GM21423 (cell line): ENCODE measurements around the gene NPAS3.

ENCODE experiments used
- ATAC-seq: cut with Tn5 transposase; IDR thresholded peaks from one replicate; pipeline ENCODE4 v1.9.1; 2021; ENCODE audit warnings: mild to moderate bottlenecking, moderate library complexity; ENCODE audit not compliant: unreplicated experiment

Gene NPAS3

GRCh38 chr14:33539918-33540357, 601.3 kb downstream of the NPAS3 start:
- no peak for ATAC-seq

DNA sequence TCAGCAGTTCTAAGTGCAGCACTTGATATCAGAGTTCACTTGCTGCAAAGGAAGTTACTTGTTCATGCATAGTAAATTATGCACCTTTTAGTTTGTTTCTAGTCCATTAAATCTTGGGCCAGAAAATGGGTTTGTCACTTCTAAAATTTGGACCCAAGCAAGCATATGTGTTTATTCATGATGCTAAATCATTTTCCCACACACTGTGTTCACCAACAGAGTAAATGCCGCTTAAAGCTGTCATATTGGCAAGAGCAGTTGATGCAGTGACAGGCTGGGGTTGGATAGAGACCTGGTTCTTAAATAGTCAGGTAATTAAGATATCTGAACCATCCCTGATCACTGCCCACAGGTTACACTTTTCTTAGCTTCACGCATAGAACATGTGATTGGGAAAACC, 602.5 kb downstream of the NPAS3 start:
- no peak for ATAC-seq

GRCh38 chr14:33542338-33543287, 603.9 kb downstream of the NPAS3 start:
- no peak for ATAC-seq

DNA sequence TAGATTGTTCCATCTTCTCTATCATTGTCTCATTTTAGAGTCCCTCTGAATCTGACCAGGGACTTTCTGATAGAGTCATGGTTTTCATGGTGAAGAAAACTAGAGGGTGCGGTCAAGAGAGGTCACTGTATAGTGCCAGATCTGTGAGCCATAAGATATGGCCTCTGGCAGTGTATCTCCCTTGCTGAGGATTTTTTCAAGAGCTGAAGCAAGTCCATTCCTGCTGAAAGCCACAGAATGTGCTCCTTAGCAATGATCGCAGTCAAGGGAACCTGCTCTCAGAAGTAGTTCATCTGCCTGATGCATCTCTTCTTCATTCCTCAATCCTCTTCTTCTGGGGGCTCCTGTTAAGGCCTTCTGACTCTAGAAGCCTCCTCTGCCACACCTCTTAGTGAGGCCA, 607.0 kb downstream of the NPAS3 start:
- no peak for ATAC-seq

- no peak for ATAC-seq
These were observed 609.9 kb downstream of the NPAS3 start for GRCh38 chr14:33548606-33549005.

DNA sequence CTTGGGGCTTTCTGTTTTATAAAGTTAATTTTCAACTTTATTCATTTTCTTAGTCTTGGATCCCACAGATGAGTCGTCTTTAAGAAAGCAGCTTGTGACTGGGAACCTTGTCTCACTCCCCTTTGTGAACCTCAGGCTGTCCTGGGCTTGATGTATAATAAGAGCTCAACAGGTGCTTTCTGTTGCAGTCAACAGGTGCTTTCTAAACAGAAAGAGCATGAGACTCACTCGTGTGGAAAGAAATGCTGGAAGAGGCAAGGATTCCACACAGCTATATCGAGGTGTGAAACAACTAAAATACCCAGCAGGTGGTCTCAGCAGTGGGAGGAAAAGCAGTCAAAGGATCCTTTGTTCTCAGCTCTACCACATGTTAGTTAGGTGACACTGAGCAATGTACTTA, 613.3 kb downstream of the NPAS3 start:
- ATAC-seq, result no peak

DNA sequence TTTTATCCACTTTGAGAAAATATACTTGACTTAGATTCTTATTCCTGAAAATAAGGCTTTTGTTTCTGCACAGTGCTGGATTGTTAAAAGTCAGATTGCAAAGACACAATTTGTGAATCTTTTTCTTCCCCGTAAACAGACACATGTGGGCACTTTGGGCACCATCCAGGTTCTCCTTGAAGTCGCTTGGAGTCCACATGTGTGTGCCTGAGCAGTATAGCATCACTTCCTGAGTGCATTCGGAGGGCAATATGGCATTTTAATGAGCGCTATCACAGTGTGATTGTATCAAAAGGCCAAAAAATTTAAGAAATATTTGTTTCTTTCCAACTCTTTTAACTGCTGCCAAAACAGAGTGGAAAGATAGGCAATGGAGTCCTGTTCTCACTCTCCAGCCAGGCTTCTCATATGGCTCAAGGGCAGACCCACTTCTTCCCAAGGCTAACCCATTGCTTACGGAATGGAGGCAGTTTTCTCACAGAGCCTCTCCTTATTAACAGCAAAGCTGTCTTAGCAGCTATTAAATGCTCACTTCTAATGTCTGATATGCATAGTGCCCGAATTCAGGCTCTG, 615.1 kb downstream of the NPAS3 start:
- ATAC-seq, result no peak

- ATAC-seq, result no peak
These were observed 616.3 kb downstream of the NPAS3 start for GRCh38 chr14:33554988-33555387.

GRCh38 chr14:33555710-33556350, 617.2 kb downstream of the NPAS3 start:
- ATAC-seq, result no peak

DNA sequence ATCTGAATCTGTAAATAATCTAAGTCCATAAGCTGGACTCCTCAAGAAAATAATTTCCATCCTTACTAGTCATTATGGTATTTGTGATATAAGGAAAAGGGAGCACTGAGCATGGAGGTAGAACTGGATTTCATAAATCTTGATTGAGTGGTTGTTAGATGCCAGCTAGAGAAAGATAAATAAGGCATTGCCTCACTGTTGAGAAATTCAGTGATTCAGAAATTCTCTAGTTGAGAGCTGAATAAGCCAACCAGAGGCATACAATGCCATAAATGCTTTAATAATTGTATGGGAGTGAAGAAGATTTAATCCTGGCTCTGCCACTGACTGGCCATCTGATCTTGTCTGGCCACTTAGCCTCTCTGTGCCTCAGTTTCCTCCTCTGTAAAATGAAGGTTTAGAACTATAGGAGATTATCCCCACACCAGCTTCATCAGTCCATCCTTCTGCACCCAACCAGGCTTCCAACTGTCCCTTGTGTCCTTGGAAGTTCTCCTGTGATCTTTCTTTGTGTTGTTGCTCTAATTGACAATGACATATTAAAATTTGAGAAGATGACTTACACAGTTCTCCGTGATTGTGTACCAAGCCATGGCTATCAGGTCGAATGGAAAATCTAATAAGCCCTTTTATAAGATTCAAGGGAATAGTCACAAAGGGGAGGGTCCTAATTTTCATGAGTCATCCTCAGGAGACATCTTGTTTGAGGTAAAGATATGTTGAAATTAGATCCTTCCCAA, 617.9 kb downstream of the NPAS3 start:
- no peak for ATAC-seq

DNA sequence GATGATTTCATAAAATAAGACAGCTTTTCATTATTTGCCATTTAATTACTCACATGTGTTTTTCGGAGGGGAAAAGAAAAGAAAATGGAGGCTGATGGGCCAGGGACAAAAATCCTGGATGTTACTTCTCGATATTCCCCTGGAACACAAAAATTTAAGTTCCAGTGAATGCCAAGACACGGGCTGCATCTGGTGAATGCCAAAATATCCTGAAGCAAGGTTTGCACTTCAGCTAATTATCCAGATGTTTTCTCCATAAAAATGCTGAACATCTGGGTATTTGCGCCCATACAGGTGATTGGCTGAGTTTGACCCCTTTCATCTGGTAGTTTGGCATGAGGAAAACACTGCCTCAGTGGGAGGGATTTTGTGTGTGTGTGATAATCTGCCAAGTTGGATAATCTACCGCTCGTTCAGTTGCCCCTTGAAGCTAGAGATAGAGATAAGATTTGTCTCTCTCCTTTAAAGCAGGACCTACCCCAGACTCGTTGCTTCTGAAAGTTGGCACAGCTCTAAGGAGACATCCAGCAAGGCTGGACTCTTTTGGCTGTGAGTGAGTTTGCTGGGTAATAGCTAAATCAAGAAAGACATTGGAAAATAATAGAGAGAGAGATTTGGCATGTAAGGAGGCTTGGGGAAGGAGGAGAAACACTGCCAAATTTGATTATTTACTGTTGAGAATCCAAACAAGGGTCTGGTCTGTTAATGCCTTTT, 622.2 kb downstream of the NPAS3 start:
- no peak for ATAC-seq

GRCh38 chr14:33561488-33562175, 623.0 kb downstream of the NPAS3 start:
- ATAC-seq, result no peak

DNA sequence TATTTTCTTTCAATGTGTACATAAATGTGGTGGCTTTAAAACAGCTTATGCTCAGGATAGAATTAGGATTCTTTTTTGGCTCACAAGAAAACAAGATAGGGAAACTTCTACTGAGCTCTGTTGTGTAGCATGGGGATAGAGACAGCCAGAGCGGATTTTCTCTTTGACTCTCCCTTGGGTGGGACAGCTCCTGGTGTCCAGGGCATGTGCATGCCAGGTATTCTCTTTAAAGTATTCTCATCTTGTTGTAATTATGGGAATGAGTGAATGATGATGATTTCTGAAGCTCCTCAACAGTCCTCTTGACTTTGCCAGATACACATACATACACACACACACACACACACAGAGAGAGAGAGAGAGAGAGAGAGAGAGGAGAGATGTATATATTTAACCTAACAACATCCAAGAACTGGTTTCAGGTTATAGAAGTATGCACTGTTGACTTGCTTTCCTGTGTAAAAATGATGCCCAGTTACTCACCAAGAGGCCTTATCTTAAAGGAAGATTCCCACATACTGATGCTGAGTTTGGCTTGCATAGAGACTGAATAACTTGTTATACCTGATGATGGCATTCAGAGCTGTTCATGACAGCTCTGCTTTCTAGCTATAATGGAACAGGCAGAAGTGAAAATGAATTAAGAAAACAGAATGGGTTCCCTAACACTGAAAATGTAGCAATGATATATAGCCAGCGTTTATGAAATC, 624.7 kb downstream of the NPAS3 start:
- ATAC-seq, result no peak

DNA sequence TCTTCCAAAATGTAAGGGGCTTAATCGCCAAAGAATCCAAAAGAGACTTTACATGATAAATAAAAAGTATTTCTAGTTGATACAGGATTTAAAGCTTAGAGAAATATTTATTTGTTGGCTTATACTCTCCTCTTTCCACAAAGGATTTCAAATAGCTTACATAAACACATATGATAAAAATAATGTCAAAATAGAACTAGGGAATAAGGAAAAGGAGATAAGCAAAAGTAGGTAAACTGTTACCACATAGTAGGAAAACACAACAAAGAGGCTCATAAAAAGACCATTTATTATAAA, 625.2 kb downstream of the NPAS3 start:
- no peak for ATAC-seq

DNA sequence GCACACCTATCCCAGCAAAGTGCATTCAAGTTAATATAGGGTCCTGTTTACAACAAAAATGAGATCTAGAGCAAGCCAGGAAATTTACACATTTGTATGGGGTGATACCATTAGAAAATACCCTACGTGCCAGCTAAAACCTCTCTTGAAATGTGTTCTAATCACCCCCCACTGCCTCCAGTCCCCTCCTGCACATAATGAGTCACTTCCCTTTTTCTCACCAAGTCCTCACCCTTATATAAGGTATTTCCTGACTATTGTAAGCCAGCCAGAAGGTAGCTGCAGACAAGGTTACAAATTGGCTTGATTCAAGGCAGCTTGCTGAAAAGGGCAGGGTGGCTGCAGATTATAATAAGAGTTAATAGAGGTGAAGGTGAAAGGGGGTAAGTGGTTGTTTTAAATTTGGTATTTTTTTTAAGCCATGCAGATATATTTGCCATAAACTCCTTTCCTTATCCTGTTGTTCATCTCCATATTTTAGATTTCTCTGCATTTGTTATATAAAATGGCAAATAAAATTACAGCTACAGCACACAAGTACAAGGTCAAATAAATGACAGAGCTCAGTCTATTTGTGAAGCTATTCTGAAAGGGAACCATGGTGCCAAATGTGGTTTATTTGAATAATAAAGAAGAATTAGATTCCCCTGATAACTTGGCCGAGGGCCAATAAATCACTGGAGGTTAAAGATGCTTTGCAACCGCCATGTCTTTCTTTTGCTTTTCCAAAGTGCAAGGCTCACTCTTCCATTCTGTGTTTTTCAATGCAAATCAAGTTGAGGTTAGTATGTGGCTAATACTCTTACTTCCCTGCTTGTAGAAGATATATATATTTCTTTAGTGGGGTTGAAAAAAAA, 626.3 kb downstream of the NPAS3 start:
- peak; percentile 87 for ATAC-seq

DNA sequence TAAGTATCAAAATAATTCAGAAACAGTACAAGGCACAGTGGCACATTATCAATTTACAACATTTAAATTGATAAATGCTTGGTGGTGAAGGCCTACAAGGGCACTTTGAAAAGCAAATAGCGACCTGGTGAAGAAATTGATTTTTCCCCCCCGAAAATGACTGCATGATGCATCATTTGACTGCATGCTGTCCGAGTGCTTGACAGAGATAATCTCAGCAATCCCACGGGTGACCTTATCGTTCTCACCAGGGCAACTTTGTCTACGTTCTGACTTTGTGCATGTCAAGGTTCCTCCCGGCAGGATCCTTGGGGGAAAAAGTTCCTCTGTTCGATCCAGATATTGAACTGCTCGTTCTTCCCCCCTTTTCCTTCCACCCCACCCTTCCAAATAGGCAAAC, 627.4 kb downstream of the NPAS3 start:
- no peak for ATAC-seq

DNA sequence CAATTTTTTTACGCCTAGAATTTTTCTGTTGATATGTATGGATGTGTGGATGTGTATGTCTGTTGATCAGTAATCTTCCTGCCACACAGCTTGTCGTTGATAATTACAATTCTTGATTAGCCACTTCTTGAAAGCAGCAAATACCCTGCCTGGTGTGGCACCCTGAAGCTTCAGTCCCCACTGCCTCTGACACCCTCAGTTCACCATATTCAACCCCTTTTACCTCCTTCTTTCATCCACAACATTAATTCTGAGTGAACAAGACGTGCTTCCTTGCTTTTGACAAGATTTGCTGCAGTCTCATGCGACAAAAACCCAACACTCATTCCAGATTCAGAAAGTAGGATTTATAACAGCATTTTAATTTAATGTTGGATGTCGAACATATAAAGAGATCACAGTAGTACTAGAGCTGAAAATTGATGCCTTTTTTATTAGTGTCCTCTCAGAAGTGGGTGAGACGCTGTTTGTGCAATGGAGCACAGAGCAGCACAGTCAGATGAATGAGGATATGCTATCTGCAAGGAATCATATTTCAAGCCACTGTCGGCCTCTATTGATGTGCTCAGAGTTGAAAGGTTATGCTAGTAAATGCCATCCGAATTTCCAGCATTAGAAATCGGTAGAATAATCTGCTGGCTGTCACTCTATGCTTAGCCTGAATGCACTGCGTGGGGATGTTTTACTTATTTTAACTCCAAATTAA, 628.5 kb downstream of the NPAS3 start:
- ATAC-seq, result no peak

DNA sequence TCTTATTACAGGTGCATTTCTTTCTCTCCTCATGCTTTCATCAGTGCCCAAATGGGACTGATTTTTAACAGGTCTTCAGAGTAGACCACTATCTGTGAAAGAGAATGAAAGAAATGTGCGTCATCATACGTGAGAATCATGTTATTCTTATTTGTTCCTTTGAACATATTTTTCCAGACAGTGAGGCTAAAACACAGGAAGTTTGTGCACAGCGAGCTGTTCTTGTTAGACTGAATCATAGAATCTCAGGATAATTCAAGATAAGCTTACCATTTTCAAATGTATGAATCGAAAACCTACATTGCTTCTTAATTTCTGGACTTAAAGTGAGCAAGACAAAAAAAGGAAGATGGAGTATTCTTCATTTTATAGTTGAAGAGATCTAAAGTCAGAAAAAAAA, 629.1 kb downstream of the NPAS3 start:
- ATAC-seq, result no peak
